T47D (cell line): ENCODE data around the gene CTRB1.

Experiments used
- DNase-seq, 2 experiments: peaks; one replicate each; pipeline versions ENCODE4 v3.0.0 to v3.0.0-alpha.2; 2011 to 2012; ENCODE audit warnings: low read depth in 1 of 2, low spot score in 1 of 2
- JUND ChIP-seq: IDR thresholded peaks from 2 replicates; pipeline ENCODE4 v1.6.1; 2012; ENCODE audit warnings: low read depth
- in situ Hi-C: cut with HindIII; loops from 2 replicates; pipeline ENCODE4 v1.10.0; 2016; ENCODE audit warnings: low sequenced_read_pairs, low pct_unique_long_range_greater_than_20kb

The CTRB1 gene

GRCh38 chr16:75224306-75225082 is 5.7 kb downstream of the CTRB1 start:
- TF ChIP-seq JUND: no peak
- in situ Hi-C loops: no loop called here
- DNase-seq: no peak

GRCh38 chr16:75225092-75225491 is 6.3 kb downstream of the CTRB1 start:
- TF ChIP-seq JUND: no peak
- no peak for DNase-seq
- in situ Hi-C loops: no loop called here

GRCh38 chr16:75225678-75226515 is 7.1 kb downstream of the CTRB1 start:
- TF ChIP-seq JUND: no peak
- no peak for DNase-seq
- in situ Hi-C loops: no loop called here

GRCh38 chr16:75226550-75227360 is 8.0 kb downstream of the CTRB1 start:
- in situ Hi-C loops: no loop called here
- no peak for DNase-seq
- no peak for TF ChIP-seq JUND

- no peak for DNase-seq
- no peak for TF ChIP-seq JUND
- in situ Hi-C loops: no loop called here
These were observed 8.8 kb downstream of the CTRB1 start for GRCh38 chr16:75227361-75228142.

- TF ChIP-seq JUND: no peak
- in situ Hi-C loops: no loop called here
- no peak for DNase-seq
These were observed 9.6 kb downstream of the CTRB1 start for GRCh38 chr16:75228143-75228976.

- no peak for DNase-seq
- in situ Hi-C loops: no loop called here
- TF ChIP-seq JUND: no peak
These were observed 10.6 kb downstream of the CTRB1 start for GRCh38 chr16:75229172-75230031.

- in situ Hi-C loops: no loop called here
- TF ChIP-seq JUND: no peak
These were observed 11.8 kb downstream of the CTRB1 start for GRCh38 chr16:75230471-75231110.

GRCh38 chr16:75231570-75231969 is 12.8 kb downstream of the CTRB1 start:
- no peak for TF ChIP-seq JUND
- in situ Hi-C loops: no loop called here

More at GRCh38 chr16:75230471-75231110, 11.8 kb downstream of the CTRB1 start:
- DNase-seq: no peak

GRCh38 chr16:75233611-75233938 is 14.8 kb downstream of the CTRB1 start:
- in situ Hi-C loops: no loop called here
- DNase-seq: no peak
- TF ChIP-seq JUND: no peak

More at GRCh38 chr16:75231570-75231969, 12.8 kb downstream of the CTRB1 start:
- no peak for DNase-seq
